Spinal cord (tissue), 10 donors: ENCODE measurements around the gene FUT4. TPM values are rescaled to one million over a fixed set of nuclear protein-coding genes. Genes with fewer than 3 reads are reported as not detected.
A peak's percentile ranks its signal among the peaks of the same experiment; 100 is the strongest.

Source experiments
- DNase-seq, 6 donors: peaks; one replicate each; pipeline versions ENCODE4 v3.0.0 to v3.0.0-alpha.2; 2013 to 2015; ENCODE audit warnings: low spot score in 6 of 6, low read depth in 4 of 6
- H3K27ac ChIP-seq: one replicate; pipeline ENCODE4 v1.5.1; 2013; ENCODE audit warnings: low read depth, low read length, control low read depth
- H3K27me3 ChIP-seq: one replicate; pipeline ENCODE4 v1.6.1; 2013; ENCODE audit warnings: low read length; ENCODE audit not compliant: control insufficient read depth, insufficient read depth
- H3K36me3 ChIP-seq: one replicate; pipeline ENCODE4 v1.6.1; 2013; ENCODE audit warnings: low read length; ENCODE audit not compliant: control insufficient read depth, insufficient read depth
- H3K4me1 ChIP-seq: one replicate; pipeline ENCODE4 v1.6.1; 2013; ENCODE audit warnings: low read length; ENCODE audit not compliant: control insufficient read depth, insufficient read depth
- H3K4me3 ChIP-seq: one replicate; pipeline ENCODE4 v1.5.1; 2013; ENCODE audit warnings: low read depth, low read length, control low read depth
- H3K9me3 ChIP-seq: one replicate; pipeline ENCODE4 v1.6.1; 2013; ENCODE audit warnings: low read length; ENCODE audit not compliant: control insufficient read depth, insufficient read depth
- WGBS: methylation state at CpG from one replicate; pipeline ENCODE4 v1.1.5; 2013; ENCODE audit warnings: missing lambda C conversion rate; ENCODE audit not compliant: insufficient coverage; 5-methylcytosine and 5-hydroxymethylcytosine counted together
- polyA plus RNA-seq, 2 donors: library from polyadenylated mRNA; unstranded; fragments of 120-200 nt; gene quantifications; one replicate each; pipeline ENCODE4 v1.2.1, GENCODE V29; 2013; ENCODE audit not compliant: insufficient read length in 2 of 2
- total RNA-seq, 2 donors: library from RNA; depleted of rRNA in 1 of 2; stranded (reverse); fragments of 120-200 nt in 1 of 2; fragments of >200 nt in 1 of 2; gene quantifications; one replicate each; pipeline versions ENCODE4 v1.2.3 to v1.2.4, GENCODE V29; 2013 to 2014
- donor health status: healthy.

Gene FUT4
- total and polyA plus RNA-seq, 4 donors, result 3.3 to 8.0 (median 4.7) TPM

GRCh38 chr11:94576306-94576705 lies 32.6 kb downstream of the FUT4 start:
- no CpG with 5 or more reads among the region's 5 CpGs for WGBS
- DNase-seq, result no peak

GRCh38 chr11:94577841-94578240 lies 34.1 kb downstream of the FUT4 start:
- Histone ChIP-seq H3K36me3 (no peaks in the 10 kb centered on the region), H3K27ac (no peak overlapping the region), H3K4me3 (no peak overlapping the region), H3K4me1 (no peaks in the 10 kb centered on the region), H3K9me3 (no peaks in the 10 kb centered on the region), H3K27me3 (no peaks in the 10 kb centered on the region)
- DNase-seq, result no peak
- 86% methylated on average over 1 of the region's 3 CpGs for WGBS

More at GRCh38 chr11:94576306-94576705, 32.6 kb downstream of the FUT4 start:
- H3K9me3 ChIP-seq, result no peaks in the 10 kb centered on the region
- no peak overlapping the region for H3K27ac ChIP-seq
- H3K4me3 ChIP-seq, result no peak overlapping the region
- no peaks in the 10 kb centered on the region for H3K27me3 ChIP-seq
- H3K4me1 ChIP-seq, result no peaks in the 10 kb centered on the region
- H3K36me3 ChIP-seq, result no peaks in the 10 kb centered on the region

GRCh38 chr11:94581926-94582325 lies 38.2 kb downstream of the FUT4 start:
- WGBS, result no CpG with 5 or more reads among the region's 1 CpG
- no peak for DNase-seq
- H3K27ac ChIP-seq, result no peak overlapping the region
- H3K9me3 ChIP-seq, result no peaks in the 10 kb centered on the region
- H3K4me1 ChIP-seq, result no peaks in the 10 kb centered on the region
- no peaks in the 10 kb centered on the region for H3K27me3 ChIP-seq
- no peaks in the 10 kb centered on the region for H3K36me3 ChIP-seq
- no peak overlapping the region for H3K4me3 ChIP-seq

GRCh38 chr11:94583213-94583865 lies 39.6 kb downstream of the FUT4 start:
- Histone ChIP-seq H3K36me3 (no peaks in the 10 kb centered on the region), H3K4me3 (no peak overlapping the region), H3K9me3 (no peaks in the 10 kb centered on the region), H3K4me1 (no peaks in the 10 kb centered on the region), H3K27me3 (no peaks in the 10 kb centered on the region), H3K27ac (no peak overlapping the region)
- DNase-seq, result peak in 1 of 6 donors; percentile 69
- WGBS, result 46% methylated on average over 3 of the region's 4 CpGs

- H3K9me3 ChIP-seq, result no peaks in the 10 kb centered on the region
- WGBS, result 60% methylated on average over 2 of the region's 3 CpGs
Measured at GRCh38 chr11:94583866-94584500, 40.3 kb downstream of the FUT4 start.

GRCh38 chr11:94584978-94585377 lies 41.3 kb downstream of the FUT4 start:
- Histone ChIP-seq H3K4me3 (no peak overlapping the region), H3K27ac (no peak overlapping the region), H3K9me3 (no peaks in the 10 kb centered on the region), H3K36me3 (no peaks in the 10 kb centered on the region), H3K4me1 (no peaks in the 10 kb centered on the region), H3K27me3 (no peaks in the 10 kb centered on the region)
- 100% methylated on average over 3 of the region's 5 CpGs for WGBS
- DNase-seq, result no peak

More at GRCh38 chr11:94583866-94584500, 40.3 kb downstream of the FUT4 start:
- Histone ChIP-seq H3K4me1 (no peaks in the 10 kb centered on the region), H3K4me3 (no peak overlapping the region), H3K27ac (no peak overlapping the region), H3K27me3 (no peaks in the 10 kb centered on the region), H3K36me3 (no peaks in the 10 kb centered on the region)
- no peak for DNase-seq

- no peaks in the 10 kb centered on the region for H3K27me3 ChIP-seq
- DNase-seq, result peak in 1 of 6 donors; percentile 73
- H3K36me3 ChIP-seq, result no peaks in the 10 kb centered on the region
- H3K27ac ChIP-seq, result no peak overlapping the region
- no peaks in the 10 kb centered on the region for H3K4me1 ChIP-seq
- H3K4me3 ChIP-seq, result no peak overlapping the region
- WGBS, result no CpG with 5 or more reads among the region's 3 CpGs
- H3K9me3 ChIP-seq, result no peaks in the 10 kb centered on the region
Measured at GRCh38 chr11:94585399-94585798, 41.7 kb downstream of the FUT4 start.

- WGBS, result no CpG with 5 or more reads among the region's 5 CpGs
- DNase-seq, result no peak
- Histone ChIP-seq H3K4me1 (no peaks in the 10 kb centered on the region), H3K36me3 (no peaks in the 10 kb centered on the region), H3K4me3 (no peak overlapping the region), H3K27me3 (no peaks in the 10 kb centered on the region), H3K27ac (no peak overlapping the region), H3K9me3 (no peaks in the 10 kb centered on the region)
Measured at GRCh38 chr11:94586546-94586945, 42.8 kb downstream of the FUT4 start.

GRCh38 chr11:94586978-94587377 lies 43.3 kb downstream of the FUT4 start:
- H3K4me3 ChIP-seq, result no peak overlapping the region
- 29% methylated on average over 1 of the region's 5 CpGs for WGBS
- H3K36me3 ChIP-seq, result no peaks in the 10 kb centered on the region
- H3K27ac ChIP-seq, result no peak overlapping the region
- no peak for DNase-seq
- no peaks in the 10 kb centered on the region for H3K4me1 ChIP-seq
- H3K9me3 ChIP-seq, result no peaks in the 10 kb centered on the region
- no peaks in the 10 kb centered on the region for H3K27me3 ChIP-seq

GRCh38 chr11:94588366-94588942 lies 44.7 kb downstream of the FUT4 start:
- whole genome bisulfite sequencing, result 78% methylated on average over 1 of the region's 2 CpGs
- Histone ChIP-seq H3K9me3 (no peaks in the 10 kb centered on the region), H3K36me3 (no peaks in the 10 kb centered on the region), H3K4me3 (no peak overlapping the region), H3K4me1 (no peaks in the 10 kb centered on the region), H3K27me3 (no peaks in the 10 kb centered on the region), H3K27ac (no peak overlapping the region)
- DNase-seq, result no peak
